ENCODE data around the gene ATP13A2.

The ATP13A2 gene

DNA sequence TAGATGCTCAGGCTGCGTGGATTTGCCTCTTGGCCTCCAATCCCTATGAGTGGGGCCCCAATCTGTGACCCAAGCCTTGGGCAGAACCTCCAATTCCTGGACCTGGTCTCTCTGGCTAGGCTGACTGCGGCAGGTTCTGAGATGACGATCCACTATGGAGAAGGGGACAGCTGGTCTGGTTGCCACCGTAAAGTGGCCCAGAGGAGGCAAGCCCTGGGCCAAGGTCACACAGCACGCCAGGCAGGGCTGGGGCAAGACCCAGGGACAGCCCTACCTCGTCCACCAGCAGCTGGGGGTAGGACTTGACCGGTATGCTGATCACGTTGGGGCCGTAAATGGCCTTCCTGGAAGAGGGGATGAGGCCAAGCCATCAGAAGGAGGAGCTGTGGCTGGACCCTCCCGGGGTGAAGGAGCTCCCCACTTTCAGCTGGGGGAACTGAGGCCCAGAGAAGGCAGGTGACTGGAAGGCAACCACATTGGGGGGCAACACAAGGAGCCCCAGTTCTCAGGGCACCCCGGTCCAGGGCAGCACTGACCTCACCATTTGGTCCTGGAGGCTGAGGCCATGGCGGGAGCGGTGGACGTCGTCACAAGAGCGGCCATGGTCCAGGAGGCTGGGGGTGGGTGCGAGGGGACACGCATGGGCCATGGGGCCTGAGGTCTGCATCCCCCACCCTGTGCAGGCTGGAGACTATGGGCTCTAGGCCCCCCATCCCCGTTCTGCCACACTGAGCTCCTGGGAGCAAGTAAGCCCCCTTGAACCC lies 9.8 kb downstream of the ATP13A2 start:
- WGBS, 2 donors (ENCODE audit: extremely low coverage in 2 of 2, insufficient read length in 2 of 2, insufficient replicate concordance in 1 of 2) = no CpG with 5 or more reads among the region's 19 CpGs
- H2BK12ac ChIP-seq (ENCODE audit: low read length) = no peak overlapping the region
- no peak overlapping the region for H2BK120ac ChIP-seq (ENCODE audit: low read depth, low read length)
- H3K27me3 ChIP-seq (ENCODE audit: control insufficient read depth in 3 of 3, insufficient read depth in 3 of 3, low read depth in 1 of 3, low read length in 3 of 3) = no peaks in the 10 kb centered on the region
- no peak overlapping the region for H4K91ac ChIP-seq (ENCODE audit: low read depth, low read length, poor library complexity)
- H3K14ac ChIP-seq (ENCODE audit: low read length) = no peak overlapping the region
- no peak overlapping the region for H2BK5ac ChIP-seq (ENCODE audit: low read length)
- no peaks in the 10 kb centered on the region for H3K4me1 ChIP-seq (ENCODE audit: control insufficient read depth in 2 of 2, insufficient read depth in 1 of 2, low read depth in 1 of 2, low read length in 2 of 2)
- H4K8ac ChIP-seq (ENCODE audit: low read depth, low read length) = no peak overlapping the region
- H2BK15ac ChIP-seq (ENCODE audit: low read length) = no peak overlapping the region
- H3K4me2 ChIP-seq (ENCODE audit: insufficient read depth, low read length, poor library complexity, severe bottlenecking) = no peak overlapping the region
- H3K23ac ChIP-seq (ENCODE audit: low read depth, low read length, poor library complexity) = no peak overlapping the region
- no peak overlapping the region for H2AFZ ChIP-seq (ENCODE audit: low read length)
- no peak overlapping the region for H3K4ac ChIP-seq (ENCODE audit: low read length)
- peak overlapping the region in 1 of 2 donors; percentile 30 for H3K4me3 ChIP-seq (ENCODE audit: low read length in 2 of 2)
- DNase-seq (ENCODE audit: low spot score) = no peak
- no peak overlapping the region for H2AK5ac ChIP-seq (ENCODE audit: low read depth, low read length)
- no peaks in the 10 kb centered on the region for H3K9me3 ChIP-seq (replicated peaks in 1 of 2; ENCODE audit: control insufficient read depth in 2 of 2, insufficient read depth in 1 of 2, low read depth in 1 of 2, low read length in 2 of 2)
- H3K18ac ChIP-seq (ENCODE audit: low read length) = no peak overlapping the region
- peaks cover 2% of the 10 kb centered on the region for H3K79me1 ChIP-seq (ENCODE audit: low read depth, low read length)
- peaks cover 28 to 47% of the 10 kb centered on the region in 2 donors for H3K36me3 ChIP-seq (replicated peaks in 1 of 2; ENCODE audit: control insufficient read depth in 2 of 2, insufficient read depth in 2 of 2, low read length in 2 of 2)
- no peak overlapping the region for H3K27ac ChIP-seq (replicated peaks; ENCODE audit: low read length)
- H3K9ac ChIP-seq (ENCODE audit: low read depth, low read length, poor library complexity) = no peak overlapping the region

DNA sequence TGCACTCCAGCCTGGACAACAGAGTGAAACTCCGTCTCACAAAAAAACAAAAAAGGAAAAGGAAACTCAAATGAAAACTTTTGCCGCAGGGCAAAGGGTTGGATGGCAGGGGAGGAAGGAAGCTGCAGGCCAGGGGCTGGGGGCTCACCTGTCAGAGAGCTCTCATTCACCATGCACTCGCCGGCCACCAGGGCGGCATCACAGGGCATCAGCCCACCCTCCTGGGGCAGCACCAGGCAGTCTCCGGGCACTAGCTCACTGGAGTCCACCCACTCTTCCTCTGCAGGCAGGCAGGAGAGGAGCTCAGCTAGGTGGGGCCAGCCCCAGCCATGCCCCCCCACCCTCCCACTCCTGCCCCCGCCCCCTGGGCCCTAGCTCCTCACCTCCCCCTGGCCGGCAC lies 11.9 kb downstream of the ATP13A2 start:
- H3K23ac ChIP-seq (ENCODE audit: low read depth, low read length, poor library complexity) = no peak overlapping the region
- no peak overlapping the region for H2AK5ac ChIP-seq (ENCODE audit: low read depth, low read length)
- no peak for DNase-seq (ENCODE audit: low spot score)
- H3K9me3 ChIP-seq (replicated peaks in 1 of 2; ENCODE audit: control insufficient read depth in 2 of 2, insufficient read depth in 1 of 2, low read depth in 1 of 2, low read length in 2 of 2) = no peaks in the 10 kb centered on the region
- peaks cover 26 to 46% of the 10 kb centered on the region in 2 donors for H3K36me3 ChIP-seq (replicated peaks in 1 of 2; ENCODE audit: control insufficient read depth in 2 of 2, insufficient read depth in 2 of 2, low read length in 2 of 2)
- H3K9ac ChIP-seq (ENCODE audit: low read depth, low read length, poor library complexity) = no peak overlapping the region
- H3K79me1 ChIP-seq (ENCODE audit: low read depth, low read length) = peaks cover 4% of the 10 kb centered on the region
- H4K91ac ChIP-seq (ENCODE audit: low read depth, low read length, poor library complexity) = no peak overlapping the region
- no peak overlapping the region for H2AFZ ChIP-seq (ENCODE audit: low read length)
- no peak overlapping the region for H3K4me2 ChIP-seq (ENCODE audit: insufficient read depth, low read length, poor library complexity, severe bottlenecking)
- H3K4me3 ChIP-seq (ENCODE audit: low read length in 2 of 2) = no peak overlapping the region
- H3K4me1 ChIP-seq (ENCODE audit: control insufficient read depth in 2 of 2, insufficient read depth in 1 of 2, low read depth in 1 of 2, low read length in 2 of 2) = no peaks in the 10 kb centered on the region
- no peak overlapping the region for H2BK15ac ChIP-seq (ENCODE audit: low read length)
- H2BK12ac ChIP-seq (ENCODE audit: low read length) = no peak overlapping the region
- H3K27me3 ChIP-seq (ENCODE audit: control insufficient read depth in 3 of 3, insufficient read depth in 3 of 3, low read depth in 1 of 3, low read length in 3 of 3) = no peaks in the 10 kb centered on the region
- no peak overlapping the region for H4K8ac ChIP-seq (ENCODE audit: low read depth, low read length)
- no peak overlapping the region for H2BK5ac ChIP-seq (ENCODE audit: low read length)
- H3K27ac ChIP-seq (replicated peaks; ENCODE audit: low read length) = no peak overlapping the region
- no peak overlapping the region for H2BK120ac ChIP-seq (ENCODE audit: low read depth, low read length)
- no peak overlapping the region for H3K14ac ChIP-seq (ENCODE audit: low read length)
- WGBS, 2 donors (ENCODE audit: extremely low coverage in 2 of 2, insufficient read length in 2 of 2, insufficient replicate concordance in 1 of 2) = no CpG with 5 or more reads among the region's 8 CpGs
- H3K18ac ChIP-seq (ENCODE audit: low read length) = no peak overlapping the region
- H3K4ac ChIP-seq (ENCODE audit: low read length) = no peak overlapping the region

DNA sequence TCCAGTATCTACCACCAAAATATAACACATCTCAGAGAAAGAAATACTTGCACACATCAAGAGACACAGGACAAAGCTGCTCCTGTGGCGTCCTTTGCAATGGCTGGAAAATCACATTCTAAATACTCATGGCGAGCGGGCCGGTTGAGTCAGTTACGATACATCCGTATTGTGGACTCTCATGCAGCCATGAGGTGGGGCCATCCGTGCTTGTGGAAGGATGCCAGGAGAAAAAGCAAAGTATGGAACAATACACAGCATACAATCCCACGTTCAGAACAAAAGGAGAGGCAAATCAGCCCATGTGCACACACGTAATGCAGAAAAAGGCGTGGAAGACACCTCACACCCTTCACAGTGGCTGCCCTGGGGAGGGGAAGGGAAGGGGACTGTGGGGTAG lies 13.1 kb downstream of the ATP13A2 start:
- no peaks in the 10 kb centered on the region for H3K9me3 ChIP-seq (replicated peaks in 1 of 2; ENCODE audit: control insufficient read depth in 2 of 2, insufficient read depth in 1 of 2, low read depth in 1 of 2, low read length in 2 of 2)
- no peak overlapping the region for H3K4me3 ChIP-seq (ENCODE audit: low read length in 2 of 2)
- H3K27me3 ChIP-seq (ENCODE audit: control insufficient read depth in 3 of 3, insufficient read depth in 3 of 3, low read depth in 1 of 3, low read length in 3 of 3) = no peaks in the 10 kb centered on the region
- no peak overlapping the region for H3K23ac ChIP-seq (ENCODE audit: low read depth, low read length, poor library complexity)
- no peak overlapping the region for H2AFZ ChIP-seq (ENCODE audit: low read length)
- H4K8ac ChIP-seq (ENCODE audit: low read depth, low read length) = no peak overlapping the region
- peaks cover 19 to 35% of the 10 kb centered on the region in 2 donors for H3K36me3 ChIP-seq (replicated peaks in 1 of 2; ENCODE audit: control insufficient read depth in 2 of 2, insufficient read depth in 2 of 2, low read length in 2 of 2)
- no peaks in the 10 kb centered on the region for H3K4me1 ChIP-seq (ENCODE audit: control insufficient read depth in 2 of 2, insufficient read depth in 1 of 2, low read depth in 1 of 2, low read length in 2 of 2)
- no peak overlapping the region for H2BK15ac ChIP-seq (ENCODE audit: low read length)
- H3K4ac ChIP-seq (ENCODE audit: low read length) = no peak overlapping the region
- H2BK5ac ChIP-seq (ENCODE audit: low read length) = no peak overlapping the region
- no peak overlapping the region for H3K4me2 ChIP-seq (ENCODE audit: insufficient read depth, low read length, poor library complexity, severe bottlenecking)
- H4K91ac ChIP-seq (ENCODE audit: low read depth, low read length, poor library complexity) = no peak overlapping the region
- H3K14ac ChIP-seq (ENCODE audit: low read length) = no peak overlapping the region
- no peak overlapping the region for H3K18ac ChIP-seq (ENCODE audit: low read length)
- no peak overlapping the region for H2AK5ac ChIP-seq (ENCODE audit: low read depth, low read length)
- no peak overlapping the region for H3K9ac ChIP-seq (ENCODE audit: low read depth, low read length, poor library complexity)
- H3K79me1 ChIP-seq (ENCODE audit: low read depth, low read length) = peaks cover 4% of the 10 kb centered on the region
- no CpG with 5 or more reads among the region's 10 CpGs for WGBS, 2 donors (ENCODE audit: extremely low coverage in 2 of 2, insufficient read length in 2 of 2, insufficient replicate concordance in 1 of 2)
- H3K27ac ChIP-seq (replicated peaks; ENCODE audit: low read length) = no peak overlapping the region
- no peak overlapping the region for H2BK120ac ChIP-seq (ENCODE audit: low read depth, low read length)
- no peak overlapping the region for H2BK12ac ChIP-seq (ENCODE audit: low read length)
- DNase-seq (ENCODE audit: low spot score) = no peak

DNA sequence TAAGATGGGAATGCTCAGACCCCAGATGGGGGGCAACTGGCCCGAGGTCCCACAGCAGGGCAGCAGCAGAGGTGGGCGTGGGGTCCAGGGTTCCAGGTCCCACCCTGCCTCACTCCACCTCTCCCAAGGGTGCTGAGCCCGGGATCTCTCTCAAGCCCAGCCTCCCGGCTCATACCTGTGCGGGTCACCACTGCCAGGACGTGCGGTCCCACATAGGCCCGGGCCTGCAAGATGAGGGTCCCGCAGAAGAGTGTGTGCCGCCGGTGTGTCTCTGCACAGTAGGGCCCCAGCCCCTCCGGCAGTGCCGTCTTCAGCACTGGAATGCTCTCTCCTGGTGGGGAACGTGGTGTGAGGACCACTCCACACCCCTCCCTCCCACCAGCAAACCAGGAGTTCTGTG lies 14.9 kb downstream of the ATP13A2 start:
- Histone ChIP-seq H3K9me3 (replicated peaks in 1 of 2; ENCODE audit: control insufficient read depth in 2 of 2, insufficient read depth in 1 of 2, low read depth in 1 of 2, low read length in 2 of 2) (no peaks in the 10 kb centered on the region), H3K4me2 (ENCODE audit: insufficient read depth, low read length, poor library complexity, severe bottlenecking) (no peak overlapping the region), H3K4ac (ENCODE audit: low read length) (no peak overlapping the region), H2BK12ac (ENCODE audit: low read length) (no peak overlapping the region), H3K4me1 (ENCODE audit: control insufficient read depth in 2 of 2, insufficient read depth in 1 of 2, low read depth in 1 of 2, low read length in 2 of 2) (no peaks in the 10 kb centered on the region), H3K4me3 (ENCODE audit: low read length in 2 of 2) (no peak overlapping the region), H4K8ac (ENCODE audit: low read depth, low read length) (no peak overlapping the region), H3K27ac (replicated peaks; ENCODE audit: low read length) (no peak overlapping the region), H3K27me3 (ENCODE audit: control insufficient read depth in 3 of 3, insufficient read depth in 3 of 3, low read depth in 1 of 3, low read length in 3 of 3) (no peaks in the 10 kb centered on the region), H3K23ac (ENCODE audit: low read depth, low read length, poor library complexity) (peak overlapping the region; percentile 43), H2BK15ac (ENCODE audit: low read length) (no peak overlapping the region), H2BK5ac (ENCODE audit: low read length) (no peak overlapping the region), H3K9ac (ENCODE audit: low read depth, low read length, poor library complexity) (no peak overlapping the region), H3K18ac (ENCODE audit: low read length) (no peak overlapping the region), H3K79me1 (ENCODE audit: low read depth, low read length) (peaks cover 2% of the 10 kb centered on the region), H2AK5ac (ENCODE audit: low read depth, low read length) (no peak overlapping the region), H2AFZ (ENCODE audit: low read length) (no peak overlapping the region), H4K91ac (ENCODE audit: low read depth, low read length, poor library complexity) (no peak overlapping the region), H3K14ac (ENCODE audit: low read length) (no peak overlapping the region), H3K36me3 (replicated peaks in 1 of 2; ENCODE audit: control insufficient read depth in 2 of 2, insufficient read depth in 2 of 2, low read length in 2 of 2) (peaks cover 11 to 24% of the 10 kb centered on the region in 2 donors), H2BK120ac (ENCODE audit: low read depth, low read length) (peak overlapping the region; percentile 61)
- DNase-seq (ENCODE audit: low spot score) = no peak
- no CpG with 5 or more reads among the region's 14 CpGs for WGBS, 2 donors (ENCODE audit: extremely low coverage in 2 of 2, insufficient read length in 2 of 2, insufficient replicate concordance in 1 of 2)
